ENCODE measurements around the gene ABCA13.

Gene ABCA13

GRCh38 chr7:48665353-48666135 is 494.3 kb downstream of the ABCA13 start:
- DNase-seq = no peak

GRCh38 chr7:48667407-48667806 is 496.1 kb downstream of the ABCA13 start:
- no peak for DNase-seq

DNA sequence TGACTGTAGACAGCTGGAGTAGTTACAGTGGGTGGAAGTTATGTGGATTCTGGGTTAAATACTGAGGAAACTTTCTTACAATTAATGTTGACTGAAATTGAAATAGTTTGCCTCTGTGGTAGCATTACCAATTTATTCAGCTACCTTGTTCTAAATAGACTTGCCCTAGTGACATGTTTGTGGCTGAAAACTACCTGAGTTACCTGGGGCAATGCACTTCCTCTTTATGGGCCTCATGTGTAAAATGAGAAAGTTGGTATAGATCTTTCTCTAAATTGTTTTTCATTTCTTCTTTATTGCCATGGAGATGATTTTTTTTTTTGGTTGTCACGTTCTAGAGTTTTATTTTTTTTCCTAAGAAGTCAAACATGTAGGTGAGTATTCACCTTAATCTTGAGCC is 500.4 kb downstream of the ABCA13 start:
- DNase-seq = no peak

DNA sequence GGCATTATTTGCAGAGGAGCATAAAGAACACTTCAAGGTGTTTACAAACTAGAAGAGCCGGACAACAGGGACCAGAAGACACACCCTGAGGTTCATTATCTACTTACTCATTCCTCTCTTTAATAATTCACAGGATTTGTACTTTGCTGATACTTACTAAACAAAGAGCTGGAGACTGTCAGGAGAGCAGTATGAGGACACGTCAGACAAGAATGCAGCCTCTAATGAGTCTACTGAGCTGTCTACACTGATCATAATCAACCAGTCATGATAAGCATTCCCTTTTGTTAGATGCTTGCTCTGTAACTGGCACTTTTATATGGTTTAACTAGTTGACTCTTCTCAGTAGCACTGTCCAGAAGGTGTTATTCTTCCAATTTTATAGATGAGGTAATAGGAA is 509.7 kb downstream of the ABCA13 start:
- DNase-seq = no peak

DNA sequence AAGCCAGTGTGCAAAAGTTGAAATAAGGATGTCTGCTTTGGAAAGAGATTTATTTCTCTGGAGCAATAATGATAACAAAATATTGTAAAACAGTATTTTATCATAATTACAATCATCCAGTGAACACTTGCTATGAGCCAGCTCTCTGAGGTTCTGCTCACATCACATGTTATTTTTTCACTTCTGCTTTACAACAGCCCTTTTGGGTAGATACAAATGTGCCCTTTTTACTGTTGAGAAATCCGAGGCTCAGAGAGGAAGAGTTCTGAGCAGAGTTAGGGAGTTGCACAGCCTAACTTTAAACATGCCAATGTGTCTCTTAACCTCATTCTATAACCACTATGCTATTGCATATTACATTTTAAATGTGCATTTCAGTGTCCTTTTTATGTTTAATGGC is 520.5 kb downstream of the ABCA13 start:
- DNase-seq = no peak

All from activated T-cell treated with anti-CD3 and anti-CD28 coated beads, Interleukin-2, amount 50 U/mL, for 48 hours (primary cell).